GM21529 (cell line): ENCODE results near the gene SUMO2.
"Not testable (repeated sequence)": the region's sequence is repeated elsewhere in the genome, so short reads cannot be mapped to it uniquely, and the experiment has no call there.

Experiments used
- ATAC-seq: cut with Tn5 transposase; IDR thresholded peaks from one replicate; pipeline ENCODE4 v1.9.1; 2021; ENCODE audit not compliant: unreplicated experiment

The SUMO2 gene

DNA sequence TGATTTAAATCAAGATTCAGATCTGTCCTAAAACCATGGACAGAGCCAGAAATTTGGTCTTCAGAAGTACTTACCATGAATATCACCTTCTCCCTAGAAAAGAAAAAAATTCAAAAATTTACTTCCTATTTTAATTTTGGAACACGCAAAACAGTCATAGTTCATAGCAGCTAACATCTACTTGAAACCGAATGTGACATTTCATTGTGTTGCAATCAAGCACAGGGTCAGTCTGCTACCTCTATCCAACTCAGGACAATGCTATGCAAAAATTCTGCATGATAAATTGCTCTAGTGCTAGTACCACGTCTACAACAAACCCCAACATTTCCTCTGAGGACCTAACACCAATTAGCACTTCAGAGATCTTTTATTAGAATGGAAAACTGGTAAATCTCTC is 36.2 kb downstream of the SUMO2 start:
- ATAC-seq: no peak

DNA sequence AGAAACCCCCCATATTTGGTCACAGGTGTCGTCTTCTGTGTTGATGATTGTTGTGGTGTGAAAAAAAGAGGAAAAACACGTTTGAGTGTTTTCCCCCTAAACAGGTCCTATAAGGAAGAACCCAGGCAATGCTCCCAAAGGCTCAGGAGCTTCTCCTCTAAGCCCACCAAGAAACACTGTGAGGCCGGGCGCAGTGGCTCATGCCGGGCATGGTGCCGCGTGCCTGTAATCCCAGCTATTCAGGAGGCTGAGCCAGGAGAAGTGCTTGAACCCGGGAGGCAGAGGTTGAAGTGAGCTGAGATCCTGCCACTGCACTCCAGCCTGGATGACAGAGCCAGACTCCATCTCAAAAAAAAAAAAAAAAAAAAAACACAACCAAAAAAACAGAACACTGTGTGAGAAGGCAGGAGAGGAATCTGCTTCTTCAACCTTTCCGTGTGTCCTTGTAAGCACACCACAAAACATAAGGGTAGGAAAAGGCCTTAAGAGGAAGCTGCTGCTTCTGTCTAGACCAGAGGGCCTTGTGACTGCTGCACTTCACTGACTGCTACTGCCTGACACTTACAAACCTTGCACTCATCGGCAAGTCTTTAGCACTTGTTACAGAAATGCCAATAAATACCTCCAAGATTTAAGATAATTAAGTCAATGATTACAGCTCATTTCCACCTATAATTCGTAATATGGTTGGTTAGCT is 37.8 kb downstream of the SUMO2 start:
- ATAC-seq: no peak

DNA sequence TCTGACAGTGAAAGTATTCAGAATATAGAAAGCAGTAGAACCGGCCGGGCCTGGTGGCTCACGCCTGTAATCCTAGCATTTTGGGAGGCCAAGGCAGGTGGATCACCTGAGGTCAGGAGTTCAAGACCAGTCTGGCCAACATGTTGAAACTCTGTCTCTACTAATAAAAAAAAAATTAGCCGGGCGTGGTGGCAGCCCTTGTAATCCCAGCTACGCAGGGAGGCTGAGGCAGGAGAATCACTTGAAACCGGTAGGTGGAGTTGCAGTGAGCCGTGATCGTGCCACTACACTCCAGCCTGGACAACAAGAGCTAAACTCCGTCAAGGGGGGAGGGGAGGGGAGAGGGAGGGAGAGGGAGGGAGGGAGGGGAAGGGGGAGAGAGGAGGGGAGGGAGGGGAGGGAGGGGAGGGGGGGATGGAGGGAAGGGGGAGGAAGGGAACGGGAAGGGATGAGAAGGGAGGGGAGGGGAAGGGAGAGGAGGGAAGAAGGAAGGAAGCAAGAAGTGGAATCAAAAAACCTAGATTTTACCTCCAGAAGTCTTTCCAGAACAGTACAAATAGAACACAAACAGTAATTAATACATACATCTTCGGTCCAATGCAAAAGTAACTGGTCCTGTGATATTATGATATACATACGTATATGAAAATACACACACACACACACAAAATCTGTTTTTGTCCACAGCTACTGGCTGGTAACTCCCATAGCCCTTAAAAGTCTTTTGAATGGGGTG is 40.4 kb downstream of the SUMO2 start:
- no peak for ATAC-seq

DNA sequence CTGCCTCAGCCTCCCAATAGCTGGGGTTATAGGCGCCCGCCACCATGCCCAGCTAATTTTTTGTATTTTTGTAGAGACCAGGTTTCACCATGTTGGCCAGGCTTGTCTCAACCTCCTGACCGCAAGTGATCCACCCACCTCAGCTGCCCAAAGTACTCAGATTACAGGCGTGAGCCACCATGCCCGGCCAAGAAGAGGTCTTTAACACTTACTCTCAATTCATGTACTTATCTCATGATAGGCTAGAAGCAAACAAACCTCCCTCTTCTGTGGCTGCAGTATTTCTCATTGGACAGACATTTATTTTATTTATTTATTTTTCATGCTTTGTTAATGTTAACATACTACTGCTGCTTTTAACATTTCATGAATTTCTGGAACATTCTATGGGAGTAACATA is 44.2 kb downstream of the SUMO2 start:
- no peak for ATAC-seq

DNA sequence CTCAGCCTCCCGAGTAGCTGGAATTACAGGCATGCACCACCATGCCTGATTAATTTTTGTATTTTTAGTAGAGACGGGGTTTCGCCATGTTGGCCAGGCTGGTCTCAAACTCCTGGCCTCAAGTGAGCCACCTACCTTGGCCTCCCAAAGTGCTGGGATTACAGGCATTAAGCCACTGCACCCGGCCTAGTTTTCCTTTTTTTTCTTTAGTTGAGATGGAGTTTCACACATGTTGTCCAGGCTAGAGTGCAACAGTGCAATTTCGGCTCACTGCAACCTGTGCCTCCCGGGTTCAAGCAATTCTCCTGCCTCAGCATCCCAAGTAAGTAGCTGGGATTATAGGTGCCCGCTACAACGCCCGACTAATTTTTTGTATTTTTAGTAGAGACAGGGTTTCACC is 45.0 kb downstream of the SUMO2 start:
- ATAC-seq: not testable (repeated sequence)

DNA sequence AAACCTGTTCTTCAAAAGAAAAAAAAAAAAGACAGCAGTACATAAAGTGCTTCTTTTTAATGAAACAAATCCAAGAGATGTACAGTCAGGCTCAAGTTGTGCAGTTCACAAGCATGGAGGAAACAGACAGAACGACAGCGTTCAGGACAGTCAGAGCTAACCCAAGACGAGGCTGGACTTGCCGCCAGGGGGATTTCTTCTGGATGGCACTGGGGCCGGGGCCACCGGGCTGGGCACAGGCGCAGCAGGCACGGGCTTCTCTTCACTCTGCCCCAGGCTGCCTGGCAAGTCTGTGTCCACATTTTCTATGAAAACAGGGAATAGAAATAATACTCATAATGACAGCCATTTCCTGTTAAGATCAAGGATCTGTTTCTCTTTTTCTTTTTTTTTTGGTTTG is 46.8 kb downstream of the SUMO2 start:
- ATAC-seq: no peak

DNA sequence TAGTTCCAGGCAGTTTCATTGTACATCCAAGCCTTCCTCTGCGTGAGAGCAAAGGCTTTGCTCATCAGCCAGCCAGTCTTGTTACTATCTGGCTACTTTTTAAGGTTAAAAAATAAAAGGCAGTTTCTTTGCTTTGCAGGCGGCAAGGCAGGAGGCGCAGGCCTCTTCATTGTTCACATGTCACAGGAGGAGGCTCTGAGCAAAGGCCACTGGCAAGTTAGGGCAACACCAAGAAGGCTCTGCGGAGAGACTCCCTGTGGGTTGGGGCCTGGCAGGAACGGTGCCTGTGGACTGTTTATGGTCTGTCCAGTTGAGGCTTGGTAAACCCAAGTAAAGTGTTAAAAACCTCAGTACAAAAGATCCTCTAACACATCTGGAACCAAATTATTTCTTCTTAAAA is 47.3 kb downstream of the SUMO2 start:
- no peak for ATAC-seq

DNA sequence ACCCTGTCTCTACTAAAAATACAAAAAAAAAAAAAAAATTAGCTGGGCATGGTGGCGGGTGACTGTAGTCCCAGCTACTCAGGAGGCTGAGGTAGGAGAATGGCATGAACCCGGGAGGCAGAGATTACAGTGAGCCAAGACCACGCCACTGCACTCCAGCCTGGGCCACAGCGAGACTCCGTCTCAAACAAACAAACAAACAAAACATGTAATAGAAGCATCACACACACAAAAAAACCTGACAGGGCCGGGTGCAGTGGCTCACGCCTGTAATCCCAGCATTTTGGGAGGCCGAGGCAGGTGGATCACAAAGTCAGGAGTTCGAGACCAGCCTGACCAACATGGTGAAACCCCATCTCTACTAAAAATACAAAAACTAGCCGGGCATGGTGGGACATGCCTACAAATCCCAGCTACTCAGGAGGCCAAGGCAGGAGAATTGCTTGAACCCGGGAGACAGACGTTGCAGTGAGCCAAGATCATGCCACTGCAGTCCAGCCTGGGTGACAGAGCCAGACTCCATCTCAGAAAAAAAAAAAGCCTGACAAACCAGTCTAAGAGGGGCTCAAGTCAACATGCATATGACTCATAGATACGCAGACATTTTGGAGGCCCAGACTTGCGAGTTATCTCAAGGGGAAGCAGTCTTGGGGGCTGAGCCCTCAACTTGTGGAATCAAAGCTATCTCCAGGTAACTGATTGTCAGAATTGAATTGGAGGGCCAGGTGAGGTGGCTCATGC is 49.0 kb downstream of the SUMO2 start:
- ATAC-seq: not testable (repeated sequence)

DNA sequence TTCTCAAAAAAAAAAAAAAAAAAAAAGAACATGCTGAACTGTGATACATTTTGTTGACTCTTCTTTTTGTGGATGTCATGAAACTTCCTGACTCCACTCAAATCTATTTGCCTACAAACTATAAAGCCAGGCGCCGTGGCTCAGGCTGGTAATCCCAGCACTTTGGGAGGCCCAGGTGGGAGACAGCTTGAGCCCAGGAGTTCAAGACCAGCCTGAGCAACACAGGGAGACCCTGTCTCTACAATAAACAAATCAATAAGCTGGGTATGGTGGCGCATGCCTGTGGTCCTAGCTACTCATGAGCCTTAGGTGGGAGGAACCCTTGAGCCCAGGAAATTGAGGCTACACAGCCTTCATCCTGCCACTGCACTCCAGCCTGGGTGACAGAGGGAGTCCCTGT is 49.8 kb downstream of the SUMO2 start:
- no peak for ATAC-seq

DNA sequence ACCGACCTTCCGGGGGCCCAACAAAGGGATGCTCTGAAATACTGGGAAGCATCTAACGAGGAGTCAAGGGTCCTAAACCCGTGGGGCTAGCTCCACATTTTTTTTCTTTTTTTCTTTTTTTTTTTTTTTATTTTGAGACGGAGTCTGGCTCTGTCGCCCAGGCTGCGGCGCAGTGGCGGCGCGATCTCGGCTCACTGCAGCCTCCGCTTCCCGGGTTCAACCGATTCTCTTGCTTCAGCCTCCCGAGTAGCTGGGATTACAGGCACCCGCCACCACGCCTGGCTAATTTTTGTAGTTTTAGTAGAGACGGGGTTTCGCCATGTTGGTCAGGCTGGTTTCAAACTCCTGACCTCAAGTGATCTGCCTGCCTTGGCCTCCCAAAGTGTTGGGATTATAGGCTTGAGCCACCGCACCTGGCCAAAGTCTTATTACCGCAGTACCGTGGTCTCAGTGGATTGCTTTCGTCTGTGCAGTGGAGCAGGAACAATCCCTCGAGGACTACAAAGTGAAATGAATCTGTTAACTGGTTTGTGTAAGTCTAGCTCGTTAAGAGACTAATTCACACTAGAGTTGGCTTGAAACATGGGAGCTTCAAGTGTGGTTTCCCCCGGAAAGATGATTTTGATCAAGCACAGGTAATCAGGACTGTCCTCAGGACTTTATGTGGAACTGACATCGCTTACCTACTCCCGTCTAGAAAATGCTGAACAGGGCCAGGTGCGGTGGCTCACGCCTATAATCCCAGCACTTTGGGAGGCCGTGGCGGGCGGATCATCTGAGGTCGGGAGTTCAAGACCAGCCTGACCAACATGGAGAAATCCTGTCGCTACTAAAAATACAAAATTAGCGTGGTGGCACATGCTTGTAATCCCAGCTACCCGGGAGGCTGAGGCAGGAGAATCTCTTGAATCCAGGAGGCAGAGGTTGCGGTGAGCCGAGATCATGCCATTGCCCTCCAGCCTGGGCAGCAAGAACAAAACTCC is 50.5 kb downstream of the SUMO2 start:
- not testable (repeated sequence) for ATAC-seq

DNA sequence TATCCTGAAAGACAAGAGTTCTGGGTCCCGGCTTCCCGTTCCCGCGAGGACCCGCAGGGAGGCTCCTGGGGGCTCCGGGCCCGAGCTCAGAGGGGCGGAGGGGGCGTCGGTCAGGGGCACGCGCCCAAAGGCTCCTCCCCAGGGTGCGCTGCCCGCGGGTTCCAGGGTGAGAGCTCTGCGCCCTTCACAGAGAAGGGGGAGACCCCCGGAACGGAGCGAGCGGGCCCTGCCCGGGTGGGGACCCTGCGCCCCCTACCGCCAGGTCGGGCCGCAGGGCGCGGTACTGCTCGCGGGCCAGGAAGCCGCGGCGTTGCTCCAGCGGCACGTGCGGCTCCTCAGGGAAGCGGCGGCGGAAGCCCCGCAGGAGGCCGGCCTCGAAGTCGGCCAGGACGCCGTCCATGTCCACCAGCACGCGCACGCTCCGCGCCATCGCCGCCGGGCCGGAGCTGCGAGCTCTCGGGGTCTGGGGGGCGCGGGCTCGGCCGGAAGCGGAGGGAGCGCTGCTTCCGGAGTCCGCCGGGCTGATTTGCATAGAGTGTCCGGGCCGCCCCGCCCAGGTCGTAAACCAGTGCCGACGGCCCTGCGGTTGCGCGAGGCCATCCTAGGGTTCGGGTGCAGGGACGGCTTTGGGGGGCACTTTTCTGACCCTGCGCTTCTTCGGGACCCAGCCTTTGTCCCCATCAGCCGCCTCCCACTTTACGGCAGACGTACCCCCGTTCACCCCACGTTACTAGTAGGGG is 51.3 kb downstream of the SUMO2 start, which contains the start of gene NT5C:
NT5C (minus strand) TSS at position 465 of the 740 bp plus-strand sequence; CDS start at position 430, 35 bp downstream.
- peak; percentile 79 for ATAC-seq

DNA sequence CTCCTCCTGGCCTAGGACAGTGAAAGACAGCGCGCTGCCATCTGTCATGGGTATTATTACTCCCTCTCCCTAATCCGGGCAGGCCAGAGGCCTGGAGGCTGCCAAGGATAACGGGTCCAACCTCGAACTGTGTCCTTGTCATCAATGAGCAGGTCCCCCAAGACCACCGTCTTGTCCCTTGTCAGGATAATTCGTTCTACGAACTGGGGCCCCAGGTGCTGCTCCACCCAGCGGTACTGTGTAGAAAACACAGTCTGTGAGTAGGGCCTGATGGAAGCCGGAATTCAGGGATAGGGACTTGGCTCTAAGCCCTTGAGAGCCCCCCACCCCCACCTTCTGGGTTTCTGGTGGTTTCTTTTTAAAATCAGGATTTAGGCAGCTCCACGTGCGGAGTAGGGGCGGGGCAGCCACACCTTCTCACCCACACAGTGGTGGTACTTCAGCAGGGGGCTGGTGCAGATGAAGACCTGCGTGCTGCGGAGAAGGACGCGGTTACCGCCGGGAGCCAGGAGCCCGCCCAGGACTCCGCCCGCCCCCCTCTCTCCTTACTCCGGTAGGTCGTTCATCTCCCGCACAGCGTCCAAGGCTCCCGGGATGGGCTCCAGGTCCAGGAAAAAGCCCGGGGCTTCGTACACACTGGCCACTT is 52.0 kb downstream of the SUMO2 start:
- peak; percentile 11 for ATAC-seq

DNA sequence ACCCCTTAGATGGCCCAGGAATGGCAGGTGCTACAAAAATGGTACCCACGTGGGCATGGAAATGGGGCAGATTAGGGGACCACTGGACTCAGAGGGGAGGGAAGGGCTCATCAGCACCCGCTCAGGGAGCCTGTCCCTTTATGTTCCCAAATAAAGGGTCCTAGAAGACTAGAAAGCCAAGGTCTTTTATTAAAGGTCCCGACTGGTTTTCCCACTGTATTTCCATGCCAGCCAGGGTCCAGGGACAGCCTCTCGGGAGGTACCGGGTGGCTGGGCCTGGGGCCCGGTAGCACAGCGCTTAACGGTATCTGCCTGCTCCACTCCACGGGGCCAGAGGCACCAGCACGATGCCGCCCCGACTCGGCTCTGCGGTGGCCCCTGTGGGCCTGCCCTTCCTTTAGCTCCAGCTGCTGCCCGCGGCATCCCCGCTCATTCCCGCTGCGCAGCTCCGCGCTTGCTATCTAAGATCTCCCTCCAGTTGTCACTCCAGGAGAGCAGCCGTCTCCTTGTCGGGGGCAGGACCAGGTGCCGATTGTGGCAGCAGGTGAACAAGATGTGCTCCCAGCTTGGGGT is 52.6 kb downstream of the SUMO2 start:
- ATAC-seq: no peak

DNA sequence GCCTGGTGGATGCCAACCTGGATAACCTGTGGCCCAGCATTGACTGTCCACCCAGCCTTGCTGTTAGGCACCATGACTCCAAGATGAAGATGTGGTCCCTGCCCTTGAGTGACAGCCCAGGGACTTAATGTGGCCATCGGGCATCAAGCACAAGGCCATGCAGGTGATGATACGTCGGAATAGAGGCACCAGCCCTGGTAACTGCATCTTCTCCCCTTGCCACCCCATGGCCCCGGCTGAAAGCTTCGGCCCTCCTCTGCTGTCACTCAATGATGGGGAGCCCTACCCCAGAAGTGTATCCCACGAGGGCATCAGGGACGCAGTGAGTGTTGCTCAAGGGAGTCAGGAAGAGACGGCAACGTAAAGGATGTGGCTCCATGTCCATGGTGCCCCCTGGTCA is 53.2 kb downstream of the SUMO2 start:
- ATAC-seq: no peak

DNA sequence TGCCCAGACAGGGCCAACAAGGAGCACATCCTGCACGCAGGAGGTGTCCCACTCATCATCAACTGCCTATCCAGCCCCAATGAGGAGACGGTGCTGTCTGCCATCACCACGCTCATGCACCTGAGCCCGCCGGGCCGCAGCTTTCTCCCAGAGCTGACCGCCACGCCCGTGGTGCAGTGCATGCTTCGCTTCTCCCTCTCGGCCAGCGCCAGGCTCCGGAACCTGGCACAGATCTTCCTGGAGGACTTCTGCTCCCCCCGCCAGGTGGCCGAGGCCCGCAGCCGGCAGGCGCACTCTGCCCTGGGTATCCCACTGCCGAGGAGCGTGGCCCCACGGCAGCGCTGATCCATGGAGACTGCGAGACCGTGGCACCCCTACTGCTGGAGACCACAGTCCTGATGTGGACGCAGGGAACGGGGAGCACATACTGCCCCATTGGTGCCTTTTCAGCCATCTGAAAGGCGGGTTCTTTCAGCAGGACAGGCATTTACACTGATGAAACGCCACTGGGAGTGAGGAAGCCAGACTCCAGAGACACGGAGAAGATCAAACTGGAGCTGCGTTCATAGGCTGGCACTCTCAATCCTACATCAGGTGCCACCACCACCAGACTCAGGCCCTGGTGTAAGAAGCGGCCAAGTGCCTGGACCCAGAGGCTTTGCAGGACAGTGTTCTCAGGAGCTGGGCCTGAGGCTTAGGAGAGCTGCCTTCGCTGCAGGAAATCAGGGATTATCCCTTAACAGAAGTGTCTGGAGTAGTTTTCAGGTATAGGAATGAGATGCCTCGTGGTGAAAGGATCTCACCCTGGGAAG is 53.9 kb downstream of the SUMO2 start:
- no peak for ATAC-seq

DNA sequence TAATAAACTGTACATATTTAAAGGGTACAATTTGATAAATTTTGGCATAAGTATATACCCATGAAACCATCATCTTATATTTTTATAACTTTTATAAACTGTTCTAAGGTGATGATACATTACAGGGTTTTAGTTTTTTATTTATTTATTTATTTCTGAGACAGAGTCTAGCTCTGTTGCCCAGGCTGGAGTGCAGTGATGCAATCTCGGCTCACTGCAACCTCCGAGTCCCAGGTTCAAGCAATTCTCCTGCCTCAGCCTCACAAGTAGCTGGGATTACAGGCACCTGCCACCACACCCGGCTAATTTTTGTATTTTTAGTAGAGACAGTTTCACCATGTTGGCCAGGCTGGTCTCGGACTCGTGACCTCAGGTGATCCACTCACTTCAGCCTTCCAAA is 54.8 kb downstream of the SUMO2 start:
- not testable (repeated sequence) for ATAC-seq

DNA sequence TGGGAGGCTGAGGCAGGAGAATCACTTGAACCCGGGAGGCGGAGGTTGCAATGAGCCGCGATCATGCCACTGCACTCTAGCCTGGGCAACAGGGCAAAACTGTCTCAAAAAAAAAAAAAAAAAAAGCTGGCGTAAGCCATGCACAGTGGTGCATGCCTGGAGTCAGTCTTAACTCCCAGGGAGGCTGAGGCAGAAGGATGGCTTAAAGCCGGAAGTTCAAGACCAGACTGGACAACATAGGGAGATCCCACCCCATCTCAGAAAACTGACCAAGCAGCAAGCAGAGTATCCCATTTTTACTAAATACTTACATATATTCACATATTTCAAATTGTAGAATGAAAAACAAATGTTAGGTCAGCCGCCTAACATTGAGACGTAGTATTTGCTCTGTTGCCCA is 55.8 kb downstream of the SUMO2 start:
- ATAC-seq: no peak

DNA sequence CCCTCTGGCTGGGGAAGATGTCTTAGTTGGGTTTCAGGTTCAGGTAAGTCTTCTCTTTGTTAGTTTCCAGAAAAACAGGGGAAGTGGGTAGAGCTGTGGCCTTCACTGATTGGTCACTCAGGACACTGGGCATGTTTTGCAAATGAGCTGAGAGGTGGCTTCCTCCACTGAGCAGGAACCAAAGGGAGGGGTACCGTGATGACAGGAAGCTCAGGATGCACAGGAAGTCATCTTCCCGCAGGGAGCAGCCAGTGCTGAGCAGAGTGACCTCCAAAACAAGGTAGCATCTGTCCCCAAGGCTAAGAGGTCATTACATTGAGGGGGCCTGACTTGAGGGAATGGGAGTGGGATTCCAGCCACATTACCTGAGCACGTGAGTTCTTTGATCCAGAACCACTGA is 56.8 kb downstream of the SUMO2 start:
- no peak for ATAC-seq
